22Rv1 (cell line): Measurements from ENCODE around the gene PRKCB.

Source experiments
- ZFX ChIP-seq: fragments of 450-650 bp; IDR thresholded peaks from 2 replicates; pipeline ENCODE4 v1.6.1; 2017; ENCODE audit warnings: antibody characterized with exemption, borderline replicate concordance
- TF ChIP-seq, protein P1 (sequence below): fragments of 450-650 bp; IDR thresholded peaks from 2 replicates; pipeline ENCODE4 v1.5.1; 2017; ENCODE audit warnings: mild to moderate bottlenecking

- TF ChIP-seq, protein P1, sequence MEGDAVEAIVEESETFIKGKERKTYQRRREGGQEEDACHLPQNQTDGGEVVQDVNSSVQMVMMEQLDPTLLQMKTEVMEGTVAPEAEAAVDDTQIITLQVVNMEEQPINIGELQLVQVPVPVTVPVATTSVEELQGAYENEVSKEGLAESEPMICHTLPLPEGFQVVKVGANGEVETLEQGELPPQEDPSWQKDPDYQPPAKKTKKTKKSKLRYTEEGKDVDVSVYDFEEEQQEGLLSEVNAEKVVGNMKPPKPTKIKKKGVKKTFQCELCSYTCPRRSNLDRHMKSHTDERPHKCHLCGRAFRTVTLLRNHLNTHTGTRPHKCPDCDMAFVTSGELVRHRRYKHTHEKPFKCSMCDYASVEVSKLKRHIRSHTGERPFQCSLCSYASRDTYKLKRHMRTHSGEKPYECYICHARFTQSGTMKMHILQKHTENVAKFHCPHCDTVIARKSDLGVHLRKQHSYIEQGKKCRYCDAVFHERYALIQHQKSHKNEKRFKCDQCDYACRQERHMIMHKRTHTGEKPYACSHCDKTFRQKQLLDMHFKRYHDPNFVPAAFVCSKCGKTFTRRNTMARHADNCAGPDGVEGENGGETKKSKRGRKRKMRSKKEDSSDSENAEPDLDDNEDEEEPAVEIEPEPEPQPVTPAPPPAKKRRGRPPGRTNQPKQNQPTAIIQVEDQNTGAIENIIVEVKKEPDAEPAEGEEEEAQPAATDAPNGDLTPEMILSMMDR, result no peak
- TF ChIP-seq ZFX, result no peak
Measured at GRCh38 chr16:24125214-24125613, 289.4 kb downstream of the PRKCB start.
